Measurements from ENCODE around the gene GCNT4.
"Not testable (repeated sequence)": the region's sequence is repeated elsewhere in the genome, so short reads cannot be mapped to it uniquely, and the experiment has no call there.

GCNT4 gene

DNA sequence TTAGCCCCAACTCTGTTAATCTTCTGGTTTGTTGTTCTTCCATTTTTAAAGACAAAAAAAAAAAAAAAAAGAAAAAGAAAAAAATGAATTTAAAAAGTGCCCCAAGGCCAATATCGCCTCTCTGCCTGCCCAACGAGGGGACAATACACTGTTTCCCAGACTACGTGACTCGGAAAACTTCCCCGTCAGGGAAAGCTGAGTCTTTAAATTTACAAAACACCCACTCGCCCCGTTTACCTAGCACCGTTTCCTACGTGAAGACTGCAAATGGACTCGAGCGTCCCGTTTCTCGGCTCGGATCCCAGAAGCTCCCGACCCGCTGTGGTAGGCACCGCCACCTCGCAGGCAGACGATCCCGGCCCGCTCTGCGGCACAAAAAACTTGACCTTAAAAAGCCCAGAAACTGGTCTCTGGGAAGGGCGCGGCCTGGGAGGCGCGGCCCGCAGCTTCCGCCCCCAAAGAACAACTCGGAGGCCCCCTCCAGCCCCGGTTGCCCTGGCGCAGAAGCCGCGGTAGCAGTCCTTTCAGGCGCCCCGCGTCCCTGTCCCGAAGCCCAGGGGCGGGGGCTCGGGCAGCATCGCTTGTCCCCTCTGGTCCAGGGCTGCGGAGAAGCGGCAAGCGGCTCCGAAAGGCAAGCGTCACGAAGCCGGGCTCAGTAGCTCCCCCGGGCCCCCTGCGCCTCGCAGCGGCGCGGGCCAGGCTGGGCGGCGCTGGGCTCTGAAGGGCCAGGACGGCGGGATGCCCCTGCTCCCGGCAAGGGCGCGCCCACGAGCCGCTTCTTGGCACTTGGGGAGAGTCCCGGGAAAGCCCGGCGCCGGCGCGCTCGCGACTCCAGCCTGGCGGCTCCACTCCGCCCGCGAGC lies at the start of gene GCNT4:
Gene GCNT4, minus strand, starts transcription at position 367 of the 862 bp plus-strand sequence. CDS start 22,521 bp downstream, outside the sequence.
- DNase-seq (ENCODE audit: low spot score): no peak

GRCh38 chr5:75095956-75096355 lies 43.6 kb upstream of the GCNT4 start:
- not testable (repeated sequence) for DNase-seq (ENCODE audit: low spot score)

- DNase-seq (ENCODE audit: low spot score): no peak
Observed at GRCh38 chr5:75091597-75091996, 39.2 kb upstream of the GCNT4 start.

GRCh38 chr5:75089662-75090061 lies 37.3 kb upstream of the GCNT4 start:
- no peak for DNase-seq (ENCODE audit: low spot score)

- DNase-seq (ENCODE audit: low spot score): no peak
Observed at GRCh38 chr5:75089137-75089536, 36.8 kb upstream of the GCNT4 start.

GRCh38 chr5:75088648-75089047 lies 36.3 kb upstream of the GCNT4 start:
- no peak for DNase-seq (ENCODE audit: low spot score)

- no peak for DNase-seq (ENCODE audit: low spot score)
Observed at GRCh38 chr5:75081510-75081909, 29.2 kb upstream of the GCNT4 start.

GRCh38 chr5:75079346-75079745 lies 27.0 kb upstream of the GCNT4 start:
- DNase-seq (ENCODE audit: low spot score): not testable (repeated sequence)

GRCh38 chr5:75078027-75078426 lies 25.7 kb upstream of the GCNT4 start:
- DNase-seq (ENCODE audit: low spot score): no peak

- DNase-seq (ENCODE audit: low spot score): no peak
Observed at GRCh38 chr5:75072061-75072460, 19.7 kb upstream of the GCNT4 start.

- DNase-seq (ENCODE audit: low spot score): no peak
Observed at GRCh38 chr5:75071100-75071499, 18.7 kb upstream of the GCNT4 start.

- no peak for DNase-seq (ENCODE audit: low spot score)
Observed at GRCh38 chr5:75067434-75067833, 15.1 kb upstream of the GCNT4 start.

DNA sequence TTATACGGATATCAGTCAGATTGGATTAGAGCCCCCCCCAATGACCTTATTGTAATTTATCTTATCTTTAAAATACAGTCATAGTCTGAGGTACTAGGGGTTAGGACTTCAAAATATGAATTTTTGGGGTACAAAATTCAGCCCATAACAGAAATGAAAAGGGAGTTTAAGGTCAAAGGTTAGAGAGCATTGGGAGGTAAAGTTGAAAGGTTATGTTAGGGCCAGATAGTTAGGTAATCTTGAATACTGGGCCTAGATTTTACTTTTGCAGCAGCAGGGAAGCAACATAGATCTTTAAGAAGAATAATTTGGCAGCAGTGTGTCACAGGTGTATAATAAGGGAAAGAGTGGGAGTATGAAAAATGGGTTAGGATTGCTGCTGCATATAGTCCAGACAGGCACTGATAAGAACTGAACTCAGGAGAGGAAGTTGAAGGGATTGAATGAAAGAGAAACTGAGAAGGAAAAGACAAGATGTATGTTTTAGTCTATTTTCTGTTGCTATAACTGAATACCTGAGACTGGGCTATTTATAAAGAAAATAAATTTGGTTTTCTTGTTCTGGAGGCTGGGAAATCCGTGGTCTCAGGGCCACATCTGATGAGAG lies 10.7 kb upstream of the GCNT4 start:
- no peak for DNase-seq (ENCODE audit: low spot score)

DNA sequence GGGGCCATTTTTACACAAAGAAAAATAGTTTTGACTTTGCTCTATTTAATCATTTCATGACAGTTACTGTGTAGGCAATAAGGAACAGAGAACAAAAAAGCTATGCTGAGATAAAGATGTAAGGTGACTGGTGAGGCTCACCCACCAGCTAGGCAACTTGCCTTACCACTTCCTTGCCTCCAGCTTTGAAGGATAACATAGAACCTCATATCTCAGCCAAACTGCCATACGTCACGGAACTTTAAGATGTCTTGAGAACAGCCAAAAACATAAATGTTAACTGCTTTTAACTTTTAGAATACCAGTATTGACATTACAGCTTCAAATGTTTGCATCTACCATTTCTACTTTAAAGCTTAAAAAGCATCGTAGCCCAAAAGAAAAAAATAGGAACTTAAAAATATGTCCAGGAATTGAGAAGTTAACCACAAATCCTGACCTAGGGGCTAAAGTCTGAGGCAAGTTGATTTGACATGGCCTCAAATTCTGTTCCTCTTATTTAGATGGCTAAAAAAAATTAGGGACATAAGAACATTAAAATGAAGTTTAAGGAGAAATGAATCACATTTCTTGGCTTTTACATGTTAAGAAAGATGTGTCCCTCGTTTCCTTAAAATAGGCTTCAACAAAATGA lies 7.7 kb upstream of the GCNT4 start:
- DNase-seq (ENCODE audit: low spot score): no peak

DNA sequence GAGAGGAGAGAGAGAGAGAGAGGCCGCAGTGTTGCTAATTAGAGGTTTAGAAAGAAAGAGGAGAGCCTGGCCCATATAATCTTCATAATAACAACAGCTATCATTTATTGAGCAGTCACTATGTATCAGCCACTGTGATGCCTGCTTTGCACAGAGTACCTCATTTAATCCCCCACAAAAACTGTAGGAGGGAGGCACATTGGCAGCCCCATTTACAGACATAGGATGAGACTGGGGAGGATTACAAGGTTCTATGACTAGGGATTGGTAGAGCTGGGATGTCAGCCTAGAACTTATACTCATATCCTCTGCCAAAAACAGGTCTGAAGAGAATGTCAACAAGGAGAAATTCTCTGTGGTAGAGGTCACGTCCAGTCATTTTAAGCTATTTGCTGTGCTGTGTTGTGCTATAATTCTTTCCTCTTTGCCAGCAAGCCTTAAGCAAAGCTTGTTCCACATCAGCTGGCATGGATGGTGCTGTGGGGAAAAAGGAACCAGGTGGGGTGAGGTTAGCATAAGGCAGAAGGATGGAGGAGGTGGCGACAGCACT lies 6.7 kb upstream of the GCNT4 start:
- DNase-seq (ENCODE audit: low spot score): no peak

- no peak for DNase-seq (ENCODE audit: low spot score)
Observed at GRCh38 chr5:75057561-75057960, 5.2 kb upstream of the GCNT4 start.

DNA sequence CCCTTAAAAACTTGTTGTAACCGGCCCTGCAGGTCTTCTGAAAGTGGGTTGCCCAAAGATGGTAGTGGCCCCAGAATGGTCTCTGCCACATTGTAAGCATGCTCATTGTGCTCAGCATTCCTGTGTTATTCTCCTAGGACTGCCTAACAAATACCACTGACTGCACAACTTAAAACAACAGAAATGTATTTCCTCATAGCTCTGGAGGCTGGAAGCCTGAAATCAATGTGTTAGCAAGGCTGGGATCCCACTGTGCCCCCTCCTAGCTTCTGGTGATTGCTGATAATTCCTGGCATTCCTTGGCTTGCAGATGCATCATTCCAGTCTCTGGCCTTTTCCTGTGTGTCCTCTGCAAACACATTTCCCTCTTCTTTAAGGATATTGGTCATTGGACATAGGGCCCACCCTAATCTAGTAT lies 3.4 kb upstream of the GCNT4 start:
- no peak for DNase-seq (ENCODE audit: low spot score)

GRCh38 chr5:75054134-75054930 lies 2.0 kb upstream of the GCNT4 start:
- DNase-seq (ENCODE audit: low spot score): no peak

DNA sequence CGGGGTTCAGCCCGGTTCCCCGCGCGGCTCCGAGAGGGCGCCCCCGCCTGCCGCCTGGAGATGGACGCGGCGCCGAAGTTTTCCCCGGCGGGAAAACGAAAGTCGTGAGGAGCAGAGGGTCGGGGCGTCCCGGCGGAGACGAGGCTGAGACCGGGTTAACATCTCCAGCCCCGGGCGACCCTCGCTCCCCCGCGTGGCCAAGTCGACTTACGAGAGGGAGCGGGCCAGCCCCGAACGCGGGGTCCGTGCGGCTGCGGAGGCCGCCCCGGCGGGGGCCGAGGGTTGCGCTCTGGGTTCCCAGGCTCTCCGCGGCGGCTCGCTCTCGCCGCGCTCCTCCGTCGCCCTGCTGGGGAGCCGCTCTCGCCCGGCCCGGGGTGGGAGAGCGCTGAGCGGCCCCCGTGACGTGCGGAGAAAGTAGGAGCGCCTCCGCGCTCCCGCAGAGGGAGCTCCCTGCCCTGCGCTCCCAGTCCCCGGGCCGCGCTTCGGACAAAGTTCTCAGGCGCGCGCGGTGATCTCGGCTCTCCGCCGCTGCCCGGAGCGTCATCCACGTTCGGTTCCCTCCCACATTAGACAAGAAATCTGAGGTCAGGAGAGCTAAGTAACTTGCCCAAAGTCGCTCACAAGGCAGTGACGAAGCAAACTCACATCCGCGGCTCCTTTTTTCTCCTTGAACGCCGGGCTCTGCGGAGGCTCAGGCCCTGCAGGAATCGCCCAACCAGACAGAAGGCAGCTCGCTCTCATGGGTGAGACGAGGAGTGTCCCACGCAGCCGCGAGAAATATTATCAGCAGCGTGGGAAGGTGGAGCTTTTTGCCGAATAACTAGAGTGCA lies 1.2 kb upstream of the GCNT4 start:
- no peak for DNase-seq (ENCODE audit: low spot score)

DNA sequence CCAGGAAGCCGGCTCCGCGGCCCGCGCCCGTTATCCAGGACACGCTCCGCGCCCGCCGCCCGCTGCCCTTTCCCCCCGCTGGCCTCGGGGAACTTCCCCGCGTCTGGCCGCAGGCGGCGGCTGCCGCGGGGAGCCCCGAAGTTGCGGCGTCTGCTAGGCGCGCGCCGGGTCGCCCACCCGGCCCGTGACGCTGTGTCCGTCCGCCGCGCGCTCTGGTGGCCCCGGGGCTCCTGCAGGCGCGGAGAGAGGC lies 621 bp upstream of the GCNT4 start:
- no peak for DNase-seq (ENCODE audit: low spot score)

GRCh38 chr5:75051217-75051751 lies 1.1 kb downstream of the GCNT4 start:
- peak; percentile 5 for DNase-seq (ENCODE audit: low spot score)

All from hematopoietic multipotent progenitor cell treated with erythropoietin and hydrocortisone succinate and interleukin-3 and kit ligand, for 15 days (in vitro differentiated cells).